Activated CD8-positive, alpha-beta memory T cell treated with anti-CD3 and anti-CD28 coated beads for 48 hours (primary cell): ENCODE results near the gene PCK1.

Experiments used
- DNase-seq, 3 experiments: peaks; one replicate each; pipeline ENCODE4 v3.0.0-alpha.2; 2020; ENCODE audit warnings: low read depth in 2 of 3, low spot score in 2 of 3

PCK1 gene

DNA sequence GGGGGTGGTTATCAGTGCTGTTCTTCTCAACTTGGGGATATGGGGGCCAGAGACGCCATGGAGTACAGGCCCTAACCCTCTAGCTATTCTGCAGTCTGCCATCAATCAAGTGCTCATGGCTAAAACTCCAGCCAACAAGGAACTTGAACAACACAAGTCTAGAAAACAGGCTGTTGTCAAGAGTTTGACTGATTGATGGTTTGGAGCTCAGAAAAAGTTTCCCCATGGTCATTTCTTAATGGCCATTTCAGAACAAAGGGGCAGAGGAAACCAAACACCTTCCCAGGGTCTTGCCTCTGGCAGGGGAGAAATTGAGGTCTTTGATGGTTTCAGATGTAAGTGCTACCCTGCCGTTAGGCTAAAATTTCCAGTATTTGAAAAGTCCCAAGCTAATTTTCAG, 15.1 kb downstream of the PCK1 start:
- DNase-seq = no peak

DNA sequence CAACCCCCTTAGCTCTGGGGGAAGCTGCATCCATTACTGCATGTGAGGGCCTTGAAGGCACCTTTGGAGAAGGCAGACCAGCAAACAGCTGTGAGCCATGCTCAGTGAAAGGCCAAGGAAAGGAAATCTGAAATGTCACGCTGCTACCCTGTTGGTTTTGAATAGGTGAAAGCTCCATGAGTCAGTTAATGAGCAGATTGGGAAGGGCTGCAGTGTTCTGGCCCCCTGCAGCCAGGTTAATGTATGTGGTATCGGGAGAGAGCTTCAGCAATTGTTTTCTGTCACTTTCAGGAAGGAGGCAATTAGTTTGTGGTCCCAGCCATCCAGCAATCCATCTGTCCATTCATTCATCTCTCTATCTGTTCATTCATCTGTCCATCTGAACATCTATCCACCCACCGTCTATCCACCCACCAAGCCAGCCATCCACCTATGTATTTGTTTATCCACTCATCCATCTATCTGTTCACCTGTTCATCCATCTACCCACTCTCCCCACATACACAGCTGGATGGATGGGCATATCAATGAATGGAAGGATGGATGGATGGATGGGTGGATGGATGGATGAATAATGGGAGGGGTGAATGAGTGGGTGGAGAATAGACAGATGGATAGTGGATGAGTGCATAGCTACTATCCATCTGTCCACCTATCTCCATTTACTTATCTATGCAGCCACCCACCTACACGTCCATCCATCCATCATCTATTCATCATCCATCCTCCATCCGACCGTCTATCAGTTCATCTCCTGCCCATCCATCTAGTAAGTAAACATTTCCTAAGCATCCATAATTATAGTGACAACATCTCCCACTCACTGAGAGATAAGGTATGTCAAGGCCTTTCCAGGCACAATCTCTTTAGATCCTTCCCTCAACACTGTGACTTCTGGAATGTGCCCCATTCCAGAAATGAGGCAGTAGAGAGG, 16.0 kb downstream of the PCK1 start:
- no peak for DNase-seq

DNA sequence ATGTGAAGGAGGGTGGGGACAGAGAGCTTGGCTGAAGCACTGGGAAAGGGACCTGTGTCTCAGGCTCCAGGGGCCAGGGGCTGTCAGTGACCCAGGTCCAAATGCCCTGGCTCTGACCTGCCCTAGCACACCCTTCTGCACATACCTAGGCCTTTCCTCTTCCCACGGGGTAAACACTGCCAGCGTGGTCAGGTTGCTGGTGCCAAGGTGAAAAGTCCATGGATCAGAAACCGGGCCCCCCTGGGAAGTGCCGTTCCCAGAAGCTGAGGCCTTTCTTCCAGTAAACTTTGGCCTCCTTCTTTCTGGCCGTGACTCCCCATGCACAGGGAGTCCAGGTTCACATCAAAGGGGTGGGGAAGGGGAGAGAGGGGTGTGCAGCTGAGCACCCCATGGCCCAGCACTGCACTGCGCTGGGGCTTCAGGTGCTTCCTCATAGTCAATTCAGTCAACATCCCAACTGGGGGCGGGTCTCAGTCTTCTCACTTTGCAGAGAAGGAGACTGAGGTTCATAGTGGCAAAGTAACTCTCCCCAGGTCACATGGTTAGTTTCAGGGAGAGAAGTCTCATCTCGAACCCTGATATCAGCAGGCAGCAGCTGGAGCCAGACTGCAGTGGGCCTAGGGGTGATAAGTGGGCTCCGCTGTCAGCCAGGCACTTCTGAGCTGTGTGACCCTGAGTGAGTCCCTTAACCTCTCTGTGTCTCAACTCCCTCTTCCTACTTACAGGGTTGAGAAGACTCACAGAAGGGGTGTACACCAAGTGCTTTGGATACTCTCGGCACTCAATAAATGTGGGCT, 17.0 kb downstream of the PCK1 start:
- no peak for DNase-seq

DNA sequence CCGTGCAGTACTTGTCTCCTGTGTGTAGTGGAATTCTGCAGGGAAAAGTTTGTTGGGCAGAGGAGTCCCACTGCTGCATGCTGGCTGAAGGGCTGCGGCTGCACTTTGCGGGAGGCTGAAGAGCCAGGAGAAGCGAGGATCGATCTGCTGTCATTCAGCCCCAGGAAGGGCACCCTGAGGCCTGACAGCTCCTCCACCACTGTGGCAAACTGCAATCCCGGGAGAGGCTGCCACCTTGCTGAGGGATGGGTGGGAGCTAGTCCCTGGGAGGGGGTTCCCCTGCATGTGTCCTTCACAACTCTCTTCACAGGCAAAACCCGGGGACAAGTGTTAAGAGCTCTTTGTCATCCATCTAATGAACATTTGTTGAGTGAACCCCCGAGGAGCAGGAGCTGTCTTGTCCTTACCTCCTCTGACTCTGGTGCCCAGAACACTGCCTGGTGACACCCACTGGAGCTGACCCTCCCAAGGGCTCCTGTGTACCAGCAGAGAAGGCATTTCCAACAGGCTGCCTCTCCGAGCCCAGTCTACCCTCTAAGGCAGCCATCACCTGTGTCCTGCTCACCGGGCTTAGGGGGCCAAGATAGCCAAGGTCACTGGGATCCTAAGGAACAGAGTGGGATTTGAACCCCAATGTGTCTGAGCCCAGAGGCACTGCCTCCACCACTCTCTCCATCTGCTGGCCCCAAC, 17.7 kb downstream of the PCK1 start:
- DNase-seq = no peak

DNA sequence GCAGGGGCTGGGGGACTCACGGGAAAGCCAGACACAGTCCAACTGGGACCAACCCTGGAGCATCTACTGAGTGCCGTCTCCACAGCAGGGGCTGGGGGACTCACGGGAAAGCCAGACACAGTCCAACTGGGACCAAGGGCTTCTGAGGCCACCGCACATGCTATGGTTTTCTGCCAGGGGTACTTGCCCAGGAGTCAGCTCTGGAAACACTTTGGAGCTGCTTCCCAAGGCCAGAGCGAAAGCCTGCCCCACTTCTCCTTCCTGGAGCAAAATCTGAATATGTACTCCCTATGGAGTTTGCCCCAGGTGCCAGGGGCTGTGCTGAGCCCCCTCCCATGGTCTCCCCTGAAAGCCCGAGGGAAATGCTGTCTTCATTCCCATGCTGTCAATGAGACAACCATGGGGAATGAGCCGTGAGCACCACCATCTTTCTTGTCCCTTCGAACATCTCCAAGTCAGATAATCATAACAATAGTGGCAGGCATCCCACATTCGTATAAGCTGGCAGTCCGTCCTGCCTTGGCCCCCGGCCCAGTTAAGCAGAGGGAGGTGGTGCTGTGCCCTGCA, 18.5 kb downstream of the PCK1 start:
- no peak for DNase-seq

DNA sequence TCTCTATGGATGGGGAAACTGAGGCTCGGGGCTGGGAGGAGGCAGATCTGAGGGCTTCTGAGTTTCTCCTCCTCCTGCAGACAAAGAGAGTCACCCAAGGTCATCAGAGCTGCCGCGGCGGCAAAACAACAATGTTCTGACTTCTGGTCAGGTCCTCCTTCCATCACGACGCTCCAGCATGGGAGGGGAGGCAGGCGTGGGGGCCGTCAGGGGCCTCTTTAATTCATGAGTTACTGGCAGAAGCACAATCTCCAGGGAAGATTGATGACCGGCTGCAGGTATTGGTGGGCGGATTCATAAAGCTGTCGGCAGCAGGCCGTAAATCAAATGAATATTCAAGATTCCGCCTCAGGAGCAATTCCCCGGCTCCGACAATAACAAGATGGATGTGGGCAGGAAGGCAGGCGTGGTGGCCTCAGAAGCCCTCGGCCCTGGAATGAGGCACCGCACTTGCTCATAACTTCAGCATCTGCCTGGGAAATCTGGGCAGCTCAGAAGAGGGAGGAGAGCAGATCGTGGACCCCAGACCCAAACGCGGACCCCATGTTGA, 19.1 kb downstream of the PCK1 start:
- DNase-seq = no peak

DNA sequence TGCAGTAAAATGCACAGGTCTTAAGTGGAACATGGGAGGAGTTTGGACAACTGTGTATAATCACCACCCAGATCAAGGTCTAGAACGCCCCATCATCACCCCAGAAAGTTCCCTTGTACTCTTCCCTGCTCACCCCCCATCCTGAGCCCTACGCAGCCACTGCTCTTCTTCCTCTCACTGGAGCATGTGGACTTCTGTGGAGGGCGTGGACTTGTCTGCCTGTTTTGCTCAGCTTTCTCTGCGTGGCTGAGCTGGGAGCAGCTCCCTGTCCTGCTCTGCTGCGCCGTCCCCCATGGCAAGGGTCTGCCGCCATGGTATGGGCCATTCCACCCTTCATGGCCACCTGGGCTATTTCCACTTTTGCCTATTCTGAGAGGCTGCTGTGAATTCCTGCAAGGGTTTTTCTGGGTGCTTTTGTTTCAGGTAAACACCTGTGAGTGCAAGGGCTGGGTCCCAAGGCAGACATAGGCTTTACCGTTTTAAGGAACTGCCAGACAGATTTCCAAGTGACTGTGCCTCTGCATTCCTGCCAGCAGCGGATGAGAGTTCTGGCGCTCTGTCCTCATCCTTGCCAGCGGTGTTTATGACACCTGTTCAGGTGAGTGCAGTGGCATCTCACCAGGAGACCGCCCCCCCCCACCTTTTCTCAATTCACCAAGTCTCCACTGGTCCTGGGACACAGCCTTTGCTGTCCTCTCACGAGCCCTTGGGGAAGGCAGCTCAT, 19.7 kb downstream of the PCK1 start:
- DNase-seq = no peak

DNA sequence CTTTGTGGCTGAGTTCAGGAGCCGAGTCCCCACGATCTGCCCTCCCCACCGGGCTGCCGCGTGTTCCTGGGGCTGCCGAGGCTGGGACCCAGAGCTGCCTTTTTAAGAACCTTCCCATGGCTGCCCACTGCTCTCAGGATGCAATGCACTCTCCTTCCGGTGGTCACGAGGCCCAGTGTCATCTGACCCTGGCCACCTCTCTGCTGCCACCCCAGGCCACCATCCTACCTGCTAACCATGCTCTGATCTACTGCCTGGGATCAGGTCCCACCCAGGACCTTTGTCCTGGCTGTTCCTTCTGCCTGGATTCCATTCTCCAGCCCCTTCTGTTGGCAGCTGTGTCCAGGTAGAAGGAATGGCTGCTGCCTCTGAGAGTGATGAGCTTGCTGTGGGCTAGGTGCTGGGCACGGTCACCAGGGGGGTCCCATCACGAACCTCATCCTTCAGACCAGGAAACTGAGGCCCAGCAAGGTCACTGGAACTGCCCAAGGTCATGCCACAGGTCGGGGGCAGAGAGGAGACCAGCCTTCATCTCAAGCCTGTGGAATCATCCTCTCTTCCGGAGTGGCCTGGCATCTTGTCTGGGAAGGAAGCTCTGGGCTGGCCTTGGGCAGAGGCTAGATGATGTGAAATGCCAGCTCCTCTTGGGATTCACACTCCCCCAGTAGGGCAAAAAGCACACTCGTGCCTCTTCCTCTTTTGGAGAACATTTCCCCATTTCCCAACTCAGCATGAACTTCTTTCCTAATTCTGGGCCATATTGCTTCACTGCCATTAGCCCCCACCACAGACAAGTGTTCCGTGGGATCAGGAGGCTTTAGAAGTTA, 20.5 kb downstream of the PCK1 start:
- no peak for DNase-seq

DNA sequence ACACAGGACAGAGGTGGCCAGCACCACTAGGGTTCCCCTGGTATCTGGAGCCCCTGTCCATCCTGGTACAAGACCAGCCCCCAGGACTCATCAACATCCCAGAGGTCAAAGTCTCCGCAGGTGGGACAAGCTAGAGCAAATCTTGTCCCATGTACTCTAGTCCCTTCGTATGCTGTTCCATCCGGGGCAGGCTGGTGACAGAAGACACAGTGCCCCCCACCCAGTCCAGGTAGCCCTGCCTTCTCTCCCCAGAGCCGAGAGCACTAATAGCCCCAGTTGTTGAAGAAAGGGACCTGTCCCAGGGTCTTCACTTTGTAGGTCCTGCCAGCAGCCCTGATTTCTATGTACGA, 21.1 kb downstream of the PCK1 start:
- no peak for DNase-seq

DNA sequence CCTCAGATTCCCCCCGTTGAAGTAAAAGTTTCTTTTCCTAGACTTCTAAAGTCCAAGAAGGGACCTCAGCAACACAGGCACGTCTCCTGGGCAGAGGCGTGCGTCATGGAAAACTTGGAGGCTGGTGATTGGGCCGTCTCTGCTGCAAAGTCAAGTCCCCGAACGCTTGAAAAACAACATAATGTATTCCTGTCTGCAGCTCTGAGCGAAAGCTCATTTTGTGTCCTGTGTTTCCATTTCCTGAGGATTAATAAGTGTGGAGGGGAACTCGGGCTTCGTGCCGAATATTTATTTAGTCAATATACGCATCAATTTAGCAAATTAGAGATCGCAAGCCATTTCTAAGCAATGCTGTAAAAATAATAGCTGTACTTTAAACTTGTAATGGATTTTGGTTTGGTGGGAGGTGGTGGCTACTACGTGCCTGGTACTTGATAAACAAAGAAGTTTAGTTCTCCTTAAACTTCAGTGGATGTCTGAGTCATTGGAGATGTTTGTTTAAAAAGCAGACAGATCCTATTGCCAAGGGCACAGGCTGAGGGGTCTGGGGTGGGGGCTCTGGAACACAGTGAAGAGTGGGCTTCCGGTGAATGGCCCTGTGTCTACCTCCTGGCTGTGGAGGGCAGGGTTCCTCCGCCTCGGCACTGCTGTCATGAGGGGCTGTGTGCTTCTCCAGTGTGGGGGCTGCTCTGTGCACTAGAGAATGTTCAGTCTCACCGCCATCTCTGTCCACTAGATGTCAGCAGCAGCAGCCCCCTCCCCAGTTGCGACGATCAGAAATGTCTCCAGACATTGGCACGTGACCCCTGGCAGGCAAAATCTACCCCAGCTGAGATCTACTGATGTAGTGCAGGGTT, 21.8 kb downstream of the PCK1 start:
- no peak for DNase-seq

DNA sequence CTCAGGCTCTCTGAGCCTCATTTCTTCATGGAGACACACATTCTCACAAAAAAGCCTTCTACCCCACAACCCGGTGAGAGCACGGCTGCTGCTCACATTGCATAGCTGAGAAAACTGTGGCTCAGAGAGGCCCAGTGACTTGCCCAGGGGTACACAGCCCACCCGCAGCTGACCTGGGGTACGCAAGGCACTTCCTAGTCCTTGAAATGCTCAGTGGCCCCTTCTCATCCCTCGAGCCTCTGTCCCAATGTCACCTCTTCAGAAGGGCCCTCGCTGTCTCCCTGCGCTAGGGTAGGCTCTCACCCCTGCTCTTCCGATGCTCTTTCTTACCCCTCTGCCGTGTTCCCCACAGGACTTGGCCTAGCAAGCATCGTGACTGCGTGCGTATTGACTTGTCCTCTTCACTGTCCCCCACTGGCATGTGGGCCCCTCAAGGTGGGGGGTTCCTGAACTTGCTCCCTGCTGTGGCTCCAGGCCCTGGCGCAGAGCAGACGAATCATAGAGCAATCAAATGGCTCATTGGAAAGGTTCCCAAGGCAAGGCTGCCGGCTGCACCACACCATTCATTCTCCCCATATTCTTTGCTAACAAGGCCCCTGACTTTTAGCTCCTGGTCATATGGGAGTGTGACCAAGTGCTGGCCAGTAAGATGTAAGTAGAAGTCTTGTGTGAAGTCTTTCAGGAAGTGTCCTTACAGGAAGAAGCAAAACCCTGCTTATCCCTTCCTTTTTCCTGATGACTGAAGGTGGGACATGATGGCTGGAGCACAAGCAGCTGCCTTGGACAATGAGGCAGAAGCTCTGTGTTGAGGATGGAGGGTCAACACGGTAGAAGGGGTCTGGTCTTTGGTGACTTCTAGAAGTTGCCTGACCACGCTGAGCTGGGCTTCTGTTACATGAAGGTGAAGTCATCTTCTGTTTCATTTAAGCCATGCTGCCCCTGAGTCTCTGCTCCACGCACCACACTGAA, 22.7 kb downstream of the PCK1 start:
- DNase-seq = no peak

DNA sequence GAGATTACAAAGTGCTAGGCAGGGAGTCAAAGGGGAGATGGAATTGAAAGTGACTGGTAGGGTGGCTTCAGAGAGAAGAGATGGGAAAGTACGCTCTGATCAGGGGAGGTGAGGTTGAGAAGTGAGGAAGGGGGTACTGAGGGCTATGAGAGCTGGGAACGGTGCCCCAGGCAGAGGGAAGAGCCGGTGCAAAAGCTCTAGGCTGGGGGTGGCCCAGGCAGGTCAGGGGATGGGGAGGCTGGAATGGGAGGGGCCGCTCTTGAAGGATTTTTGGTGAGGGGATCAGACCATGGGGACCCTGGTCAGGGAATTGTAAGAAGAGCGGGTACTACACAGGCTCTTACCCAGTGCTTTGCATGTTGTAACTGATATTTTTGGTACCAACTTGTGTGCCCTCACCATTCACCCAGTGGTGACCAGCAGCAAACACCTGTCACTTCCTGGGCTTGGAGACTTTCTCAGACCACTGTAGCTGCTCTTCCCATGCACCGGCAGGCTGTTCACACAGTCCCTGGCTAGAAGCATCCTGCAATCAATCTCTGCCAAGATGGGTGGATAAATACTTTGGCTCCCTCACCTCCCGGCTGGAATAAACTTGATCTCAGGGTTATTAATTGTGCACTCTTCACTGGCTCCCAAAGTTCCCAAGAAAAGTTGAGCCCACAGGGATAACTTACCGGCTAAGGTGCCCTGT, 24.0 kb downstream of the PCK1 start:
- no peak for DNase-seq

DNA sequence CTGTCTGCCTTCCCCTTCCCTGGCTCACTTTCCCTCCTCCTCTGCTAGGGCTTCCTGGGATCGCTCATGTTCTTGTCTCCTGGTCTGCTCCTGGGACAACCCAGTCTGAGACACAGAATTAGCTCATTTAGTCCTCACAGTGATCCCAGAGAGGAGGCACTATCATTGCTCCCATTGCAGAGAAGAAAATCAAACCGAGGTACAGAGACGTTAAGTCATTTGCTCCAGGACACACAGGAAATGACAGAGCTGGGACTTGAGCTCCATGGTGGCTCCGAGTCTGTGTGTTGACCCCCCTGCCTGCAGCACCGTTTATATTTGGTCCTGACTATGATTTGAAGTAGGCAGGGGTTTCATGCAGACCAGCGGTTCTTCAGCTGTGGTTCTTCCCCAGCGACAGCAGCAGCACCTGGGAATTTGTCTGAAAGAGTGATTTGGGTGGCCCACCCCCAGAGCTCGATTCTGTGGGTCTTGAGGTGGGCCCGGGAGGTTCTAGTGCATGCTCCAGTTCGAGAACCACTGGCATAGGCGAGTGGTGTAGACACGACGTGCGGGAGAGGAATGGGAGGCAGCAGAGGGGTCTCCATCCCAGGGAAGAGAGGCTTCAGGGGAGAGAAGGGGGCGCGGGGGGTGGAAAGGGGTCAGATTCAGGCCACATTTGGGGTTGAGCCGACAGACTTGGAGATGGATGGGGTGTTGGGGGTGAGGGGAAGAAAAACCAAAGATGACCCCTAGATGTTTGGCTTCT, 24.7 kb downstream of the PCK1 start:
- DNase-seq = no peak

DNA sequence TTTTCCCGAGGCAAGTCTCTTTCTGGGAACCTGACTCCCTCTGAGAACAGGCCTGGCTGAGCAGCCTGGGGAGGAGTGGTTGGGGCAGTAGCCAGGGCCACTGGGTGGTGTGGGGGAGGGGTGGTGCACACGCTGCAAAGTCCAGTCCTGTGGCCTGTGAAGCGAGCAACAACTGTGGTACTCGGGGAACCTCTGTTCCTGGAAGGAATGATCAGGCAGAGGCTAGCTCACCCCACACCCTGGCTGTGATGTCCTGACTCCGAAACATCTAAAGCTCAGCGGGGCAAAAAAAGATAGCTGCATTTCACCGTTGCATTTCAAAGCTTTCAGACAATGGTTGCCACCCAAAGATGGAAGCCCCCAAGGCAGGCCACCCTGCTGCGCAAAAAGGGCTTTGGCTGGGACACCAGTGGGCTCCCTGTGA, 25.5 kb downstream of the PCK1 start:
- DNase-seq = no peak

DNA sequence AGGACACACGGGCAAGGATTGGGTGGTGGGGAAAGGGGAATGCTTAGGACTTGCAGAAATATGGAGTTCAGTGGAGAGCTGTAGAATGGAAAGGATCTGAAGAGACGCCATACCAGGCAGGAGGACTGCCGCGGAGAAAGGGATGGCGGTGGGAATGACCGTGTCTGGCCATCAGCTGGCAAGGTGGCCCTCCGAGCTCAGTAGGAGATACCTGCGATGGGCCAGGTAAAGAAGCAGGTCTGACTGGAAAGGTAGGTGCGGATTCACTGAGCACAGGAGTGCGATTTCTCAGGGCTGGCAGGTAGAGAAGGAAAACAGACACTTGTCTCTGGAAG, 26.0 kb downstream of the PCK1 start:
- no peak for DNase-seq

DNA sequence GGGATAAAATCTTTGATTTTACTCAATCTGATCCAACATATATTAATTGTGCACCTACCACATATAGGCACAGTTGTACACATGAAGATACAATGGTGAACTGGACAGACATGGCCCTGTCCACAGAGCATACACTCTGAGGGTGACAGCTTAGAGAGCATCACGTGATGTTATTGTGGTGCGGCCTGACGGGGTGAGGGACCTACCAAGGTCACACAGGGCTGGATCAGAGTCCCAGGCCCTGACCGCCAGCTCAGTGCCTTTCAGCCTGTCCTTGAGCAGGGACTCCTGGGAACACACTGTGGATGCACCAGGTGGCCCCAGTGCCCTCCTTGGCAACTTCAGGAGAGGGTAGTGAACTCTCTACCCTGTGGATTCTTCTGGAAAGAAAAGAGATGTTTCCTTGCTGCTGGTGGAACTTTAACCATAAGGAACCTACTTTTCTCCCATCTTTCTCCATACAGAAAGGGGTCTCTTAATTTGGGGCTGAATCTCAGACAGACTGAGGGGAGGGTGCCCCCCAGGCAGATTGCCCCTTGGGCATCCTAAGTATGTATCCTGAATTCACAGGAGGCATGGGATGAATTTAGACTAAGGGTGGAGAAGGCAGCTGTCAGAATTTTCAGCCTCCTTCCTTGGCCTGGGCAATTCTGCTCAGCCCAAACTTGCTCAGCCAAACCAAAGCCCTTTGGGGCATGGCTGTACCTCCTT, 26.5 kb downstream of the PCK1 start:
- DNase-seq = no peak
